ENCODE results near the gene NABP2.
"Not testable (repeated sequence)": the region's sequence is repeated elsewhere in the genome, so short reads cannot be mapped to it uniquely, and the experiment has no call there.

Gene NABP2

DNA sequence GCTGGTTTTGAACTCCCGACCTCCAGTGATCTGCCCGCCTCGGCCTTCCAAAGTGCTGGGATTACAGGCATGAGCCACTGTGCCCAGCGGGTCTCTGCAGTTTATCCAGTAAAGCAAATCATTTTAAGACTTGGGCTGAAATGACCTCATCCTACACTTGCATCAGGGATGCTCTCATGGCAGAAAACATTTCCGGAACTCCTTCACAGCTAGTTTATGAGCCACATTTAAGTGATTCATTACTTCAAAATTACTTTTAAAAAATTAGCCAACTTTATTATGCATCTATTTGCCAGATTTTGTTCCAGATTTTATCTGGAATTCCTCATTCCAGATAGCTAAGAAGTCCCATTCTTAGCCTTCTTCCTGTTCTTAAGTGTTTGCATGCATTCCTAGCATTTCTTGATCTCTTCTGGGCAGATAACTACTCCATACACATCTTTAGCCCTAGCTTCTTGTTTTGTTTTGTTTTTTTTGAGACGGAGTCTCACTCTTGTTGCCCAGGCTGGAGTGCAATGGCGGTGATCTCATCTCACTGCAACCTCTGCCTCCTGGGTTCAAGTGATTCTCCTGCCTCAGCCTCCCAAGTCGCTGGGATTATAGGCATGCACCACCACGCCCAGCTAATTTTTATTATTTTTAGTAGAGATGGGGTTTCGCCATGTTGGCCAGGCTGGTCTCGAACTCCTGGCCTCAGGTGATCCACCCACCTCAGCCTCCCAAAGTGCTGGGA lies 27.2 kb upstream of the NABP2 start:
- H3K4me1 ChIP-seq (ENCODE audit: control insufficient read depth, insufficient read depth, low read length); H3K9ac ChIP-seq (ENCODE audit: low read length in 2 of 2); H3K27me3 ChIP-seq (ENCODE audit: control insufficient read depth in 1 of 2, insufficient read depth in 2 of 2, low read length in 2 of 2); H3K4me3 ChIP-seq (ENCODE audit: low read length in 2 of 2); H3K36me3 ChIP-seq (ENCODE audit: control insufficient read depth in 2 of 2, insufficient read depth in 2 of 2, low read length in 2 of 2); H3K27ac ChIP-seq (ENCODE audit: low read length); H3K9me3 ChIP-seq (ENCODE audit: control insufficient read depth in 2 of 2, low read length in 2 of 2): not testable (repeated sequence)

DNA sequence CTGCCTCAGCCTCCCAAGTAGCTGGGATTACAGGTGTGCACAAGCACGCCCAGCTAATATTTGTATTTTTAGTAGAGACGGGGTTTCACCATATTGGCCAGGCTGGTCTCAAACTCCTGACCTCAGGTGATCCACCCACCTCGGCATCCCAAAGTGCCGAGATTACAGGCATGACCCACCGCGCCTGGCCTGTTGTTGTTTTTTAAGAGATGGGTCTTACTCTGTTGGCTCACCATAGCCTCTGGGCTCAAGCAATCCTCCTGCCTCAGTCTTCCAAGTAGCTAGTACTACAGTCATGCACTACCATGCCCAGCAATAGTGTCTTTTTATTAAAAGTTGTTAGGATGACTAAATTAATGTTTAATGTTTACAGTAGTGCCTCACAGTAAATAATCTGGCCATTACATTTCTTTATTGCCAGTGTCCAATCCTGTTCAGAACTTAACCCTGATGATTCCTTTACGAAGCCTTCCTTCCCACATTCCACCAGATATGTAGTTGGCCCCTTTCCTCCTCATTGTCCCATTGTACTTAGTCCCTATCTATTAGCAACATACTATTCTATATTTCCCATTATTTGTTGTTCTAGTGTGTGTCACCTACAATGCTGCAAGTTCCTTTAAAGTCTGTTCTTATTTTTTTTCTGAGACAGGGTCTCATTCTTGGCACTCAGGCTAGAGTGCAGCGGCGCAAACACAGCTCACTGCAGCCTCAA lies 26.1 kb upstream of the NABP2 start:
- Histone ChIP-seq H3K36me3 (ENCODE audit: control insufficient read depth in 2 of 2, insufficient read depth in 2 of 2, low read length in 2 of 2) (no peaks in the 10 kb centered on the region), H3K27ac (ENCODE audit: low read length) (no peak overlapping the region), H3K9me3 (ENCODE audit: control insufficient read depth in 2 of 2, low read length in 2 of 2) (no peaks in the 10 kb centered on the region), H3K4me3 (ENCODE audit: low read length in 2 of 2) (no peak overlapping the region), H3K27me3 (ENCODE audit: control insufficient read depth in 1 of 2, insufficient read depth in 2 of 2, low read length in 2 of 2) (no peaks in the 10 kb centered on the region), H3K4me1 (ENCODE audit: control insufficient read depth, insufficient read depth, low read length) (no peaks in the 10 kb centered on the region), H3K9ac (ENCODE audit: low read length in 2 of 2) (no peak overlapping the region)

DNA sequence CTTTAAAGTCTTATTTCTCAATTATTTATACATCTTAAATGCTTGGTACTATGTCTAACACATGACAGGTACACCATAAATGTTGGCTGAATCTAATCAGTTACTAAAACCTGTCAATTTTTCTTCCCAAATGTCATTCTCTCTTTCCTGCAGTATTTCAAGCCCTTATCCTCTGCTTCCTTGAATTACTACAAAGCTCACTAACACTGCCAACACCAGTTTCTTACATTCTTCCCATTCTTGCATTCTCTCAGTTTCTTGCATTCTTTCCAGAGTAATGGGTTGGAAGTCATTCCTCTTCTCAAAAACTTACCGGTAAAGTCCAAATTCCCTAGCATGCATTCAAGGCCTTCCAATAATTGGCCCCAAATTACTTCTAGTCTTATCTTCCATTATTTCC lies 25.3 kb upstream of the NABP2 start:
- Histone ChIP-seq H3K9ac (ENCODE audit: low read length in 2 of 2) (no peak overlapping the region), H3K4me3 (ENCODE audit: low read length in 2 of 2) (no peak overlapping the region), H3K27me3 (ENCODE audit: control insufficient read depth in 1 of 2, insufficient read depth in 2 of 2, low read length in 2 of 2) (no peaks in the 10 kb centered on the region), H3K36me3 (ENCODE audit: control insufficient read depth in 2 of 2, insufficient read depth in 2 of 2, low read length in 2 of 2) (no peaks in the 10 kb centered on the region), H3K27ac (ENCODE audit: low read length) (no peak overlapping the region), H3K4me1 (ENCODE audit: control insufficient read depth, insufficient read depth, low read length) (no peaks in the 10 kb centered on the region), H3K9me3 (ENCODE audit: control insufficient read depth in 2 of 2, low read length in 2 of 2) (no peaks in the 10 kb centered on the region)

DNA sequence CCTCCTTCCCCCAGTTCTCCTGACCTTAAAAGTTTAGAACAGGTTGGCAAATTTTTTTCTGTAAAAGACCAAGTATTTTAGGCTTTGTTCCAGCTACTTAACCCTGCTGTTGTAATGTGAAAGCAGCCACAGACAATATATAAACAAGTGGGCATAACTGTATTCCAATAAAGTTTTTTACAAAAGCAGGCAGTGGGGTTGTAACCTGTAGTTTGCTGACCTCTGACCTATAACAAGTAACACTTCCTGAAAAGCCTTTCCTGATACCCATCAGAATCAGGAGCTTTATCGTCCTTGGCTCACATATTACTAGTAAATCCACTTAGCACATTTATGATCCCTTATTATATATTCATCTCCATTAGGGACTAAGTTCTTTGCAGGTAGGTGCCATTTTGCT lies 21.8 kb upstream of the NABP2 start:
- Histone ChIP-seq H3K27ac (ENCODE audit: low read length) (no peak overlapping the region), H3K9ac (ENCODE audit: low read length in 2 of 2) (no peak overlapping the region), H3K27me3 (ENCODE audit: control insufficient read depth in 1 of 2, insufficient read depth in 2 of 2, low read length in 2 of 2) (no peaks in the 10 kb centered on the region)

DNA sequence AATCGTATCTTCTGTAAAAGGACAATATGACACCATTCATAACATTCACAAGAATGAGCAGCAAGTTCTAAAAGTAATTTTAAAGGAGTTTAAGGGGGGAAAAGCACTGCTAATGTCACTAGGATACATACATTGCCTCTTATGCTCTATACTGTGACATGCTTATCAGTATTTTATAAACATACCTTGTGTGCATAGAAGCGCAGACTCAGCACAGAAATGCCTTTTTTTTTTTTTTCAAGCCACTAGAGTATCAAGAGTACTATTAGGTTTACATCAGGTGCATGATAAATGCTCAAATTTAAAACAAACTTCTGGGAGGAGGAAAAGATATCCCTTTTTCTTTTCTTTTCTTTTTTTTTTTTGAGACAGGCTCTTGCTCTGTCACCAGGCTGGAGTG lies 21.3 kb upstream of the NABP2 start:
- Histone ChIP-seq H3K27ac (ENCODE audit: low read length) (no peak overlapping the region), H3K9me3 (ENCODE audit: control insufficient read depth in 2 of 2, low read length in 2 of 2) (no peaks in the 10 kb centered on the region), H3K4me1 (ENCODE audit: control insufficient read depth, insufficient read depth, low read length) (no peaks in the 10 kb centered on the region), H3K4me3 (ENCODE audit: low read length in 2 of 2) (no peak overlapping the region), H3K36me3 (ENCODE audit: control insufficient read depth in 2 of 2, insufficient read depth in 2 of 2, low read length in 2 of 2) (peaks cover 25 to 28% of the 10 kb centered on the region in 2 donors), H3K9ac (ENCODE audit: low read length in 2 of 2) (no peak overlapping the region), H3K27me3 (ENCODE audit: control insufficient read depth in 1 of 2, insufficient read depth in 2 of 2, low read length in 2 of 2) (no peaks in the 10 kb centered on the region)

More for the DNA sequence above, 21.8 kb upstream of the NABP2 start:
- H3K4me3 ChIP-seq (ENCODE audit: low read length in 2 of 2) = no peak overlapping the region
- peaks cover 20 to 23% of the 10 kb centered on the region in 2 donors for H3K36me3 ChIP-seq (ENCODE audit: control insufficient read depth in 2 of 2, insufficient read depth in 2 of 2, low read length in 2 of 2)
- H3K4me1 ChIP-seq (ENCODE audit: control insufficient read depth, insufficient read depth, low read length) = no peaks in the 10 kb centered on the region
- H3K9me3 ChIP-seq (ENCODE audit: control insufficient read depth in 2 of 2, low read length in 2 of 2) = no peaks in the 10 kb centered on the region

DNA sequence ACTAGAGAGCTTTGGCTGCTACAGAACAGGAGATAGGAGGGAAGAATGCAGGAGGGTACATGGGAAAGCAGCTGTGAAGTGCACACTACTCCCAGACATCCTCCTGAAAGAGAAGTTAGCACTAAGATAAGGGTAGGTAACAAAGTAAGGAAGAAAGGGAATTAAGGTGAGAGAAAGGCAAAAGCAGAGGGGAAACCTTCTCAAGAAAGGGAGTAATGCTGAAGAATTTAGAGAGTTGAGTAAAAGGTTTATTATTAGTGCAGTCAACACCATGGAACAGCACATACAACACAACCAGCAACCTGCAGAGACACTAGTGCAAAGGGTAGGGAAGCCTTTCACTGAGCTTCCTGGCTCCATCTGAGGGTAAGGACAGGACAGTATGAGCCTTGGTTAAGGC lies 19.9 kb upstream of the NABP2 start:
- no peaks in the 10 kb centered on the region for H3K27me3 ChIP-seq (ENCODE audit: control insufficient read depth in 1 of 2, insufficient read depth in 2 of 2, low read length in 2 of 2)
- H3K4me3 ChIP-seq (ENCODE audit: low read length in 2 of 2) = no peak overlapping the region
- H3K9ac ChIP-seq (ENCODE audit: low read length in 2 of 2) = no peak overlapping the region
- H3K27ac ChIP-seq (ENCODE audit: low read length) = no peak overlapping the region
- H3K9me3 ChIP-seq (ENCODE audit: control insufficient read depth in 2 of 2, low read length in 2 of 2) = no peaks in the 10 kb centered on the region
- H3K36me3 ChIP-seq (ENCODE audit: control insufficient read depth in 2 of 2, insufficient read depth in 2 of 2, low read length in 2 of 2) = peaks cover 29 to 32% of the 10 kb centered on the region in 2 donors
- H3K4me1 ChIP-seq (ENCODE audit: control insufficient read depth, insufficient read depth, low read length) = no peaks in the 10 kb centered on the region

DNA sequence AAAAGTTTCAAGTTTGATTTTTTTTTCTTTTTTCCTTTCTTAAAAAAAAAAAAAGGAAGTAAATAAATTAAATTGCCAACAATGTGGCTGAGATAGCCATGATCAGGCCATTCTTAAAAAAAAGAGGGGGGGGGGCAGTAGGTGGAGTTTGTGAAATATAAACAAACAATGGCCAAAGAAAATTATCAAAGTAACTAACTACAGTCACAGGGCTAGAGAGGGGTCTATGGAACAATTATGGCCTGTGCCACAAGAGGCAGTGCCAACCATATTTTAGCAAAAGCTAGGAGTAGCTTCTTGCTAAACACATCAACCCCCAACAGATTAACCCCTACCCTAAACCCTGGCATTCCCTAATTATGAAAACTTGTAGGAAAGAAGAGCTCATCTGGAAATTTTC lies 18.7 kb upstream of the NABP2 start:
- no peaks in the 10 kb centered on the region for H3K27me3 ChIP-seq (ENCODE audit: control insufficient read depth in 1 of 2, insufficient read depth in 2 of 2, low read length in 2 of 2)
- H3K9me3 ChIP-seq (ENCODE audit: control insufficient read depth in 2 of 2, low read length in 2 of 2) = no peaks in the 10 kb centered on the region
- peaks cover 37 to 40% of the 10 kb centered on the region in 2 donors for H3K36me3 ChIP-seq (ENCODE audit: control insufficient read depth in 2 of 2, insufficient read depth in 2 of 2, low read length in 2 of 2)
- H3K9ac ChIP-seq (ENCODE audit: low read length in 2 of 2) = no peak overlapping the region
- no peak overlapping the region for H3K4me3 ChIP-seq (ENCODE audit: low read length in 2 of 2)
- no peaks in the 10 kb centered on the region for H3K4me1 ChIP-seq (ENCODE audit: control insufficient read depth, insufficient read depth, low read length)
- peak overlapping the region; percentile 41 for H3K27ac ChIP-seq (ENCODE audit: low read length)

DNA sequence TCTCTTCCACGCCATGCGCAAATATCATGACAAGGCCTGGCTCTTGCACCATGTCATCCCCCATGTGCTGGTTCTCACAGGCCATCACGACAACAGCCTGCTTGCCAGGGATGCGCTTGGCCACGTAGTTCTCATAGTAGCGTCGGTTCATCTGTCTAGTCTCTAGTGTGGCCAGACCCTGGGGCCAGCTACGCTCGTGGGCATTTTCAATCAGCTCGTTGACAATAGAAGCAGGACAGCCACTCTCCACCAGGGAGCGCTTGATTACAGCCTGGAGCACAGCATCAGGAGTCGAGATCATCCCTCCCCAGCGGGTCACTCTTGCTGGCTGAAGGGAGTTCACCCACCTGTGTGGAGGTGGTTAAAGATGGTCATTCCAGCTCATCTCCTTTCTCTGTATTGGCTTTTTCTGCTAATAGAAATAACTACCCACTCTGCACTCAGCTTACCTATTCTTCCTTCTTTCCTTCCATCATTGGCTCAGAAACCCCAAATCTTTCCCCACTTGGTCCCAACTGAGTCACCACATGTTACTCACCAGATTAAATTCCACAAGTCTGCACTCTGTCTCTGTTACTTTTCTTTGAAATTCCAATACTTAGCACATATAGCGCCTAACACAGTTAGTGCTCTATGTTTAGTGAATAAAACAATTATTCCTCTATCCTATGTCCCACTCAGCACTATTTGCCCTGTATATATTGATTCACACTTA lies 17.5 kb upstream of the NABP2 start:
- Histone ChIP-seq H3K27me3 (ENCODE audit: control insufficient read depth in 1 of 2, insufficient read depth in 2 of 2, low read length in 2 of 2) (no peaks in the 10 kb centered on the region), H3K36me3 (ENCODE audit: control insufficient read depth in 2 of 2, insufficient read depth in 2 of 2, low read length in 2 of 2) (peaks cover 42 to 44% of the 10 kb centered on the region in 2 donors), H3K4me1 (ENCODE audit: control insufficient read depth, insufficient read depth, low read length) (no peaks in the 10 kb centered on the region), H3K4me3 (ENCODE audit: low read length in 2 of 2) (no peak overlapping the region), H3K9ac (ENCODE audit: low read length in 2 of 2) (no peak overlapping the region), H3K27ac (ENCODE audit: low read length) (peak overlapping the region; percentile 41), H3K9me3 (ENCODE audit: control insufficient read depth in 2 of 2, low read length in 2 of 2) (no peaks in the 10 kb centered on the region)

DNA sequence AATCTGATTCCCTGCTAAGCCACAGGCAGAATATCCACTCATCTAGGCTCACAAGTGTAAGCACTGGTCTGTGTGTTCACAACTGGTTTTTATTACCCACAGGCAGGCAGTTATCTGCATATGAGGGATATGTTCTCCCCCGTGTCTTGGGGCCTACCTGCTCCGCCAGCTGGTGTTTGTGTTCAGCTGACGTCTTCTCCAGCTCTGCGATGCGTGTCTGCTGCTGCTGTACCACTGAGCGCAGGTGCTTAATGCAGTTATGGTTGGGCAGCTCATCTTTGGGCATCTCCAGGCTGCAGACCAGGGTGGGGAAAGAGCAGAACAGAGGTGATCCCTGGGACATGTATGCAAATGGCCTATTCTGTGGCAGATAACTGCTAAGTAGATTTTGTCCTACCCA lies 16.1 kb upstream of the NABP2 start:
- H3K27me3 ChIP-seq (ENCODE audit: control insufficient read depth in 1 of 2, insufficient read depth in 2 of 2, low read length in 2 of 2) = no peaks in the 10 kb centered on the region
- H3K9me3 ChIP-seq (ENCODE audit: control insufficient read depth in 2 of 2, low read length in 2 of 2) = no peaks in the 10 kb centered on the region
- H3K36me3 ChIP-seq (ENCODE audit: control insufficient read depth in 2 of 2, insufficient read depth in 2 of 2, low read length in 2 of 2) = peaks cover 54 to 56% of the 10 kb centered on the region in 2 donors

DNA sequence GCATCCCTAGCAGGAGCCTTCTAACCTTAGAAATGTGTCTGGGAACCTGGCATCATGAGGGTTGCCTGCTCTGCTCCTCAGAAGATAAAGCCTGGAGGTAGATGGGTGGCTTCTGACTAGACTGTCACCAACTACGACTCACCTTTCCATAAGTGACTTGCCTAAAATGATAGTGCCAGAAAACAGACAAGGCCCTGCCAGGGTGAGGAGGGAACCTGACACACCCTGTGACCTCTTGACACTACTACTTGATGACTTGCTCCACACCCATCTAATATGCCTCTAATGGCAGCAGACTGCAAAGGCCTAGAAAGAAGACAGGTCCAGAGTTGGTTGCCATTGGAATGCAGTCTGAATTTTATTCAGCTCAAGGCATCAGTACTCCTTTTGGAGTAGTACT lies 11.8 kb upstream of the NABP2 start:
- Histone ChIP-seq H3K4me1 (ENCODE audit: control insufficient read depth, insufficient read depth, low read length) (no peaks in the 10 kb centered on the region), H3K36me3 (ENCODE audit: control insufficient read depth in 2 of 2, insufficient read depth in 2 of 2, low read length in 2 of 2) (peaks cover 56 to 58% of the 10 kb centered on the region in 2 donors), H3K27me3 (ENCODE audit: control insufficient read depth in 1 of 2, insufficient read depth in 2 of 2, low read length in 2 of 2) (no peaks in the 10 kb centered on the region)

More for the DNA sequence above, 16.1 kb upstream of the NABP2 start:
- Histone ChIP-seq H3K9ac (ENCODE audit: low read length in 2 of 2) (no peak overlapping the region), H3K4me3 (ENCODE audit: low read length in 2 of 2) (no peak overlapping the region), H3K27ac (ENCODE audit: low read length) (no peak overlapping the region), H3K4me1 (ENCODE audit: control insufficient read depth, insufficient read depth, low read length) (no peaks in the 10 kb centered on the region)

More for the DNA sequence above, 11.8 kb upstream of the NABP2 start:
- Histone ChIP-seq H3K27ac (ENCODE audit: low read length) (no peak overlapping the region), H3K9me3 (ENCODE audit: control insufficient read depth in 2 of 2, low read length in 2 of 2) (no peaks in the 10 kb centered on the region), H3K4me3 (ENCODE audit: low read length in 2 of 2) (no peak overlapping the region), H3K9ac (ENCODE audit: low read length in 2 of 2) (no peak overlapping the region)
